Suprapubic skin (tissue), 4 donors: ENCODE measurements around the gene MAP2K6.

Experiments used
- EP300 ChIP-seq: sonication (generic); formaldehyde crosslinking; IDR thresholded peaks from one replicate; pipeline ENCODE4 v1.6.1; 2017; ENCODE audit warnings: antibody characterized with exemption
- POLR2A ChIP-seq, 2 donors: fragments of 450-650 bp; IDR thresholded peaks; one replicate each; pipeline ENCODE4 v1.6.1; 2017; ENCODE audit warnings: antibody characterized with exemption in 2 of 2, mild to moderate bottlenecking in 2 of 2, moderate library complexity in 2 of 2
- POLR2AphosphoS5 ChIP-seq, 3 donors: sonication (generic); formaldehyde crosslinking; IDR thresholded peaks; one replicate each; pipeline ENCODE4 v1.6.1; 2017; ENCODE audit warnings: antibody characterized with exemption in 3 of 3
- TF ChIP-seq, protein P1 (sequence below), 2 donors: fragments of 200-600 bp in 1 of 2; fragments of 450-650 bp in 1 of 2; sonication (generic) in 1 of 2; IDR thresholded peaks; one replicate each; pipeline ENCODE4 v1.5.1; 2016 to 2019; ENCODE audit warnings: antibody characterized with exemption in 2 of 2, mild to moderate bottlenecking in 1 of 2, moderate library complexity in 1 of 2

DNA sequence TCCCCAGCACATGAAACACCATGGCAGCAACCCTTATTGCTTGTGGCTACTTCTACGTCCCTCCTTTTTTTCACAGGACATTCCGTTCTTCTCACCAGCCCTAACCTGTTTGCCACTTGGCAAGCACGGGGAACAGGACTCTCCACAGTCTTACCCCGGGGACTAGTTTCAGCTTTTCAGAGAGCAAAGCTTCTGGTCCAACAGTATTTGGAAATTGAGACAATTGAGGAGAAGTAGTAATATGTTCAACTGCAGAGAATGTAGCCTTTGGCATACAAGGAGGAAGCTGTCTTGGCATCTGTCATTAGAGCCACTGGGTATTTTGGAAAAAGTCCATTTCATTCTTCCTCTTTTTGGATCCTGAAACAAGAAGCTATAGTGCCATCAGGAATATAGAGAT, 65.7 kb downstream of the MAP2K6 start:
- TF ChIP-seq, protein P1, sequence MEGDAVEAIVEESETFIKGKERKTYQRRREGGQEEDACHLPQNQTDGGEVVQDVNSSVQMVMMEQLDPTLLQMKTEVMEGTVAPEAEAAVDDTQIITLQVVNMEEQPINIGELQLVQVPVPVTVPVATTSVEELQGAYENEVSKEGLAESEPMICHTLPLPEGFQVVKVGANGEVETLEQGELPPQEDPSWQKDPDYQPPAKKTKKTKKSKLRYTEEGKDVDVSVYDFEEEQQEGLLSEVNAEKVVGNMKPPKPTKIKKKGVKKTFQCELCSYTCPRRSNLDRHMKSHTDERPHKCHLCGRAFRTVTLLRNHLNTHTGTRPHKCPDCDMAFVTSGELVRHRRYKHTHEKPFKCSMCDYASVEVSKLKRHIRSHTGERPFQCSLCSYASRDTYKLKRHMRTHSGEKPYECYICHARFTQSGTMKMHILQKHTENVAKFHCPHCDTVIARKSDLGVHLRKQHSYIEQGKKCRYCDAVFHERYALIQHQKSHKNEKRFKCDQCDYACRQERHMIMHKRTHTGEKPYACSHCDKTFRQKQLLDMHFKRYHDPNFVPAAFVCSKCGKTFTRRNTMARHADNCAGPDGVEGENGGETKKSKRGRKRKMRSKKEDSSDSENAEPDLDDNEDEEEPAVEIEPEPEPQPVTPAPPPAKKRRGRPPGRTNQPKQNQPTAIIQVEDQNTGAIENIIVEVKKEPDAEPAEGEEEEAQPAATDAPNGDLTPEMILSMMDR (IDR thresholded peaks at IDR 0.05), result no peak
- TF ChIP-seq POLR2A (IDR thresholded peaks at IDR 0.05) (no peak), EP300 (no peak), POLR2AphosphoS5 (IDR thresholded peaks at IDR 0.05) (peak in 1 of 3 donors; percentile 37)
